ENCODE measurements around the gene WDR31. TPM values are rescaled to one million over a fixed set of nuclear protein-coding genes. Genes with fewer than 3 reads are reported as not detected.
A peak's percentile ranks its signal among the peaks of the same experiment; 100 is the strongest.

The WDR31 gene
- total RNA-seq, 4 donors from 2014 or later = 0.60 to 2.0 (median 0.90) TPM

DNA sequence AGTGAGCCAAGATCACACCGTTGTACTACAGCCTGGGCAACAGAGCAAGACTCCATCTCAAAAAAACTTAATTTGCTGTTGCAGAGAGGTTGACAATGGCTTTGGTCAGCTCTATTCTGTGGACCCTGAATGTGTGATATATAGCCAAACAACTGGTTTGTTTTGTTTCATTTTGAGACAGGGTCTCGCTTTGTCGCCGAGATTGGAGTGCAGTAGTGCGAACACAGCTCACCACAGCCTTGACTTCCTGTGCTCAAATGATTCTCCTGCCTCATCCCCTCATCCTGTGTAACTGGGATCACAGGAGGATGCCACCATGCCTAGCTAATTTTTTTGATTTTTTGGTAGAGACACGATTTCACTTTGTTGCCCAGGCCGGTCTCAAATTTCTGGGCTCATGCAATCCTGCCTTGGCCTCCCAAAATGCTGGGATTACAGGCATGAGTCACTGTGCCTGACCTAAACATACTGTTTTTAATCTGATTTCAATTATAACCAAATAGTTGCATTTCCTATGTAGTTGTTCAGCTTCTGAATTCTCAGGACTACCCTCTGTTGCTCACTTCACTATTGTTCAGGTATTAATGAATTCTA lies 46.7 kb downstream of the WDR31 start:
- DNase-seq (ENCODE audit: low spot score) (no peak), ATAC-seq (ENCODE audit: low FRiP score) (no peak)
- TF ChIP-seq, protein P1, sequence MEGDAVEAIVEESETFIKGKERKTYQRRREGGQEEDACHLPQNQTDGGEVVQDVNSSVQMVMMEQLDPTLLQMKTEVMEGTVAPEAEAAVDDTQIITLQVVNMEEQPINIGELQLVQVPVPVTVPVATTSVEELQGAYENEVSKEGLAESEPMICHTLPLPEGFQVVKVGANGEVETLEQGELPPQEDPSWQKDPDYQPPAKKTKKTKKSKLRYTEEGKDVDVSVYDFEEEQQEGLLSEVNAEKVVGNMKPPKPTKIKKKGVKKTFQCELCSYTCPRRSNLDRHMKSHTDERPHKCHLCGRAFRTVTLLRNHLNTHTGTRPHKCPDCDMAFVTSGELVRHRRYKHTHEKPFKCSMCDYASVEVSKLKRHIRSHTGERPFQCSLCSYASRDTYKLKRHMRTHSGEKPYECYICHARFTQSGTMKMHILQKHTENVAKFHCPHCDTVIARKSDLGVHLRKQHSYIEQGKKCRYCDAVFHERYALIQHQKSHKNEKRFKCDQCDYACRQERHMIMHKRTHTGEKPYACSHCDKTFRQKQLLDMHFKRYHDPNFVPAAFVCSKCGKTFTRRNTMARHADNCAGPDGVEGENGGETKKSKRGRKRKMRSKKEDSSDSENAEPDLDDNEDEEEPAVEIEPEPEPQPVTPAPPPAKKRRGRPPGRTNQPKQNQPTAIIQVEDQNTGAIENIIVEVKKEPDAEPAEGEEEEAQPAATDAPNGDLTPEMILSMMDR (IDR thresholded peaks at IDR 0.05) = no peak

DNA sequence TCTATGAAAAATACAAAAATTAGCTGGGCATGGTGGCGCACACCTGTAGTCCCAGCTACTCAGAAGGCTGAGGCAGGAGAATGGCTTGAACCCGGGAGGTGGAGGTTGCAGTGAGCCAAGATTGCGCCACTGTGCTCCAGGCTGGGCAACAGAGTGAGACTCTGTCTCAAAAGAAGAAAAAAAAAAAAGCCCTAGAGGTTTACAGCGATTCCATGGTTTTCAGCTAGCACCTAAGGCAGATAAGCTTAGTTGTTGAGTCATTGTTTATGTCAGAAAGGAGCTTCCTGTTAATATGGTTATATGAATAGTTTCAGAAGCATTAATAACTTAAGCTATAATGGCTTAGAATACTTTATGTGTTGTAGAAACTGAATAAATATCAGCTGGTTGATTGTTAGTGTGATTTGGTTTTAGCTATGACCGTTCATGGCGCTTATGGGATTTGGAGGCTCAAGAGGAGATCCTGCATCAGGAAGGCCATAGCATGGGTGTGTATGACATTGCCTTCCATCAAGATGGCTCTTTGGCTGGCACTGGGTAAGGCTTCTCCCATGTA lies 49.9 kb downstream of the WDR31 start:
- TF ChIP-seq, protein P1 (IDR thresholded peaks at IDR 0.05) = no peak
- ATAC-seq (ENCODE audit: low FRiP score) = no peak
- DNase-seq (ENCODE audit: low spot score) = no peak

DNA sequence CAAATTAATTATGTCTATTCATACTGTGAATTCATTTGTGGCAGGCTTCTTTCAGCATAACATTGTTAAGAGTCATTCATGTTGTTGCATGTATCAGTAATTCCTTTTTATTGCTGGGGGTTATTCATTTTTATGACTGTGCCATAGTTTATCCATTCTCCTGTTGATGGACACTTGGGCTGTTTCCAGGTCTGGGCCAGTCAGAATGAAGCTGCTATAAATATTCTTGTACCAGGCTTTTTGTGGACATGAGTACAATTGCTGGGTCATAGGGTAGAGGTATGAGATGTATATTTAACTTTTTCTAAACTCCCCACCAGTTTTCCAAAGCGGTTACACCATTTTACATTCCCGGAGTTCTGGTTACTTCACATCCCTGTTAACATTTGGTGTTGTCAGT lies 51.0 kb downstream of the WDR31 start:
- ATAC-seq (ENCODE audit: low FRiP score) (no peak), DNase-seq (ENCODE audit: low spot score) (no peak)
- TF ChIP-seq, protein P1 (IDR thresholded peaks at IDR 0.05) = no peak

DNA sequence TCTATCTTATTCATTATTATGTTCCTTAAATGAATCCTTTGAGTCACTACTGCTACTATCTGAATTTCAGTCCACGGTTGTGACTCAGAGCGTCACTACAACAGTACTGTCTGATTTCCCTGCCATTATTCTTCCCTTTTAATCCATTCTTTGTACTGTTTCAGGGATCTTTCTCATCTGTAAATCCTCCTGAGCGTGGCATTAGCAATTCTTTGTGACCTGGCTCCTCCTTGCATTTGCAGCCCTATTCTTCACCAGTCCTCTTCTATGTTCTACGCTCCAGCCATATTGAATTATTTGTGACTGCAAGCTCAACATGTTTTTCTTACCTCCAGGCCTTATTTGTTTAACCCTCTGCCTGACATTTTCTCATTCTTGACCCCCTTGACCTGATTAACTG lies 58.7 kb downstream of the WDR31 start:
- no peak for DNase-seq (ENCODE audit: low spot score)
- no peak for ATAC-seq (ENCODE audit: low FRiP score)
- TF ChIP-seq, protein P1 (IDR thresholded peaks at IDR 0.05) = no peak

DNA sequence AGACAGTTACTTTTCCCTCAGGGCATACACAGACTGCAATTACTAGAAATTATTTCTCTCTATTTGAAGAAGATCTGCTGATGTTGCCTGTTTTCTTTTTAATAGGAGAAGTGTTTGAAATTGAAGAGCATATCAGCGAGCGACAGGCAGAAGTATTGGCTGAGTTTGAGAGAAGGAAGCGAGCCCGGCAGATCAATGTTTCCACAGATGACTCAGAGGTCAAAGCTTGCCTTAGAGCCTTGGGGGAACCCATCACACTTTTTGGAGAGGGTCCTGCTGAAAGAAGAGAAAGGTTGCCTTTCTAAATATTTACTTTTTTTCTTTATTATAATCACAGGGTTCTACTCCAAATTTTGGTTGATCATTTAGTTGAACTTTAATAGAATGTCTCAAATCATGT lies 61.2 kb downstream of the WDR31 start:
- DNase-seq (ENCODE audit: low spot score) = no peak
- TF ChIP-seq, protein P1 (IDR thresholded peaks at IDR 0.05) = no peak
- ATAC-seq (ENCODE audit: low FRiP score) = no peak

DNA sequence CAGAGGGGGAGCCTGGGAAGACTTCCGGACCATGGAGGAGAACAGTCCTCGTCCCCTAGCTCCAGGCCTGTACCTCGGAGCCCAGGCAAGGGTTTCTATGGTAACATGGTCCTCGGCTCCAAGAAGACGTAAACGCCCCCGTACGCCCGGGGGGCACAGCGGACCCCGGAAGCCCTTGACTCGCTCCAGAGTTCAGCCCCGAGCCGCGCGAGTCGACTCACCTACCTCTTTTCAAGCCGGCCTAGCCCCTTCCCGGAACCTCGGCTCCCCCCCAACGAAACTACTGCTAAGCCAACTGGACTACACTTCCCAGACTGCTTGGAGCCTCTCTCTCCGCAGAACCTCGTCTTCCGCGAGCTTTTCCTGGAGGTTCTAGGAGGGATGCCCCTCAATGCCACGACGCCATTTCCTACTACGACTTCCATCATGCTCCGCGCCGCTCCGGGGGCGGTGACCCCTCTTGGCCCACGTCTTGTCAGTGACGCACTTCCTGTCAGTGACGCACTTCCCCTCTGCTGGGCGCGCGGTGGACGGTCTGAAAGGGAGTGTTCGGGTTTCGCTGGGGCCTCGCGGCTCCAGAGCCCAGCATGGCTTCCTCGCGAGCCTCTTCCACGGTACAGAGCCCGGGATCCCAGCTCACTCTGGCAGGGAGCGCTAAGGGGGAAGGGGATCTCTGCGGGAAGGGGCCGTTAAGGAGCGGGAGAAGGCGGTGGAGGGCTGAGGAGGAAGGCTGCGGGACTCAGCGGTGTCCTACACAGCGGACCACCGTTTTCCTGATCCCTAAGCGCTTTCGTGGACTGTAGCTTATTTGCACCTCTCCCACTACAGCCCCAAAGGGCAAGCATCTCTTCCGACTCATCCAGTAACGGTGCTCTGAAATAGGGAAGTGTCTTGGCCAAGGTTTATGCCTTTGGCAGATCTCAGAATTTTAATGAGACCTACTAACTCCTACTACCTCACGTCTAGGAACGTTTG lies 64.6 kb downstream of the WDR31 start, which contains the start of the genes CDC26 and PRPF4:
CDC26 (minus strand) TSS at position 416 of the 975 bp plus-strand sequence. CDS start 3,065 bp downstream, outside the sequence.
PRPF4 (plus strand) TSS at position 502 of the 975 bp plus-strand sequence; CDS start at position 588, 86 bp downstream.
- peak; percentile 98 for ATAC-seq (ENCODE audit: low FRiP score)
- peak; percentile 95 for DNase-seq (ENCODE audit: low spot score)
- TF ChIP-seq, protein P1 (IDR thresholded peaks at IDR 0.05) = no peak

Data from omental fat pad (tissue), 4 donors.